ENCODE results near the gene PDYN.

Gene PDYN

GRCh38 chr20:1942486-1943274, 51.2 kb downstream of the PDYN start:
- H3K27me3 ChIP-seq (ENCODE audit: low read depth): peaks cover 30% of the 10 kb centered on the region
- in situ Hi-C loops (cut with MboI; ENCODE audit: low sequenced_read_pairs): no loop called here
- no peaks in the 10 kb centered on the region for H3K4me1 ChIP-seq
- H3K9me3 ChIP-seq: no peaks in the 10 kb centered on the region
- H3K4me3 ChIP-seq: no peak overlapping the region
- DNase-seq (ENCODE audit: low spot score in 2 of 2): no peak
- H3K36me3 ChIP-seq (replicated peaks): no peaks in the 10 kb centered on the region

DNA sequence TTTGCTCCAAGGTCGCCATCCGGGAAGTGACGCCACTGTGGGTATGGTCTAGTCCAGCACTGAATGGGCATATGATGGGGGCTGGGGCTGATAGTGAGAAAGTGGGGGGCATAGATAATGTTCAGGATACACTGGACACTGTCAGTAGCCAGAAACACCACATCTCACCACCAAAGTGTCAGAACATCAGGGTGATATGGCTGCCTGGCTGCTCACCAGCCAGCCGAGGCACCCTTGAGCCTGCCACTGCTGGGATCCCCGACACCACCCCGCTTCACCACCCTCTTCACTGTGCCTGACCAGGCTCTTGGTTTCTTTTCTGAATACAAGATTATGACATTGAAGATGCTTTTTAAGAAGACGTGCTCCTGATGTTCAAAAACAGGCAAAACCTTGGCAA, 51.8 kb downstream of the PDYN start:
- H3K27me3 ChIP-seq (ENCODE audit: low read depth): peaks cover 30% of the 10 kb centered on the region
- no peak overlapping the region for H3K4me3 ChIP-seq
- no peak for DNase-seq (ENCODE audit: low spot score in 2 of 2)
- H3K36me3 ChIP-seq (replicated peaks): no peaks in the 10 kb centered on the region
- no peaks in the 10 kb centered on the region for H3K4me1 ChIP-seq
- H3K9me3 ChIP-seq: no peaks in the 10 kb centered on the region
- in situ Hi-C loops (cut with MboI; ENCODE audit: low sequenced_read_pairs): no loop called here

DNA sequence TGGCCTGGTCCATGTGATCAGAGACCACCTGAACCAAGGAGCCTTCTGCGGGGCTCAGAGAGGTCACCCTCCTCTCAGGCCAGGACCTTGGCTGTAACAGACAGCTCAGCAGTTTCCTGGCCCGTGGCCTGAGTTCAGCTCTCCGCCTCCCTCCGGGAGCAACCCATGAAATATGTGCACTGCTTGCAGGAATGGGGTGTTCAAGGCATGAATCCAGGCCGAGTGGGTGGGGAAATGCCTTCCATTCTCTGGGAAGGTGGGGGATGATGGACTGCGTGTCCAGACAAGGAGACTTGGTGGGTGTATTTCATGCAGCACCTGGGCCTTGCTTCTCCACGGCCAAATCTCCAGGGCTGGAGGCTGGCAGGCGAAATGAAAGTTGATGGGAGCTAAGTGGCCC, 52.6 kb downstream of the PDYN start:
- DNase-seq (ENCODE audit: low spot score in 2 of 2): no peak
- in situ Hi-C loops (cut with MboI; ENCODE audit: low sequenced_read_pairs): no loop called here
- no peak overlapping the region for H3K4me3 ChIP-seq

DNA sequence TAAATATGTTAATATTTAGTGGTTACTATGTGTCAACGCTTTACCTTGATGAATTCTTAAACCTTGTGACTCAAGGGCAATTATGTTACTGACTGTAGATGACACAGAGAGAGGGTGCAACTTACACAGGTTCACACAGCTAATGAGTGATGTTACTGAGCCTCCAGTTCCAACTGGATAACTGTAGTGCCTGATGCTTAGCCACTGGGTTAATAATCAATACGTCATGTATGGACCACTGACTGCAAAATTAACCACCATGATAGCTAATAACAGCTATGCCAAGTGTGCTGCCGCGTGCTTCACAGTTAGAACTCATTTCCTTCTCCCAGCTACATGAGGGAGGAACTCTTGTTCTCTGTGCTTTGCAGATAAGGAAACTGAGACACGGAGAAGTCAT, 53.3 kb downstream of the PDYN start:
- Histone ChIP-seq H3K27me3 (ENCODE audit: low read depth) (peaks cover 26% of the 10 kb centered on the region), H3K4me3 (no peak overlapping the region), H3K9me3 (no peaks in the 10 kb centered on the region), H3K36me3 (replicated peaks) (no peaks in the 10 kb centered on the region), H3K4me1 (no peaks in the 10 kb centered on the region)
- in situ Hi-C loops (cut with MboI; ENCODE audit: low sequenced_read_pairs): no loop called here
- no peak for DNase-seq (ENCODE audit: low spot score in 2 of 2)

More for the DNA sequence above, 52.6 kb downstream of the PDYN start:
- H3K9me3 ChIP-seq: no peaks in the 10 kb centered on the region
- peaks cover 30% of the 10 kb centered on the region for H3K27me3 ChIP-seq (ENCODE audit: low read depth)
- no peaks in the 10 kb centered on the region for H3K36me3 ChIP-seq (replicated peaks)
- no peaks in the 10 kb centered on the region for H3K4me1 ChIP-seq

GRCh38 chr20:1939270-1939595, 54.6 kb downstream of the PDYN start:
- in situ Hi-C loops (cut with MboI; ENCODE audit: low sequenced_read_pairs): no loop called here

GRCh38 chr20:1938464-1939269, 55.2 kb downstream of the PDYN start:
- Histone ChIP-seq H3K4me3 (no peak overlapping the region), H3K36me3 (replicated peaks) (no peaks in the 10 kb centered on the region), H3K9me3 (no peaks in the 10 kb centered on the region), H3K4me1 (no peaks in the 10 kb centered on the region), H3K27me3 (ENCODE audit: low read depth) (peaks cover 9% of the 10 kb centered on the region; the same call in 1 of the 2 replicates)
- DNase-seq (ENCODE audit: low spot score in 2 of 2): no peak
- in situ Hi-C loops (cut with MboI; ENCODE audit: low sequenced_read_pairs): no loop called here

More at GRCh38 chr20:1939270-1939595, 54.6 kb downstream of the PDYN start:
- Histone ChIP-seq H3K36me3 (replicated peaks) (no peaks in the 10 kb centered on the region), H3K9me3 (no peaks in the 10 kb centered on the region), H3K27me3 (ENCODE audit: low read depth) (peaks cover 14% of the 10 kb centered on the region), H3K4me1 (no peaks in the 10 kb centered on the region), H3K4me3 (no peak overlapping the region)
- DNase-seq (ENCODE audit: low spot score in 2 of 2): no peak

- H3K27me3 ChIP-seq (ENCODE audit: low read depth): no peaks in the 10 kb centered on the region; the same call in 1 of the 2 replicates
- no peaks in the 10 kb centered on the region for H3K36me3 ChIP-seq (replicated peaks)
- in situ Hi-C loops (cut with MboI; ENCODE audit: low sequenced_read_pairs): no loop called here
- no peak for DNase-seq (ENCODE audit: low spot score in 2 of 2)
- no peak overlapping the region for H3K4me3 ChIP-seq
- no peaks in the 10 kb centered on the region for H3K9me3 ChIP-seq
- H3K4me1 ChIP-seq: no peaks in the 10 kb centered on the region
Measured at GRCh38 chr20:1937316-1937976, 56.4 kb downstream of the PDYN start.

DNA sequence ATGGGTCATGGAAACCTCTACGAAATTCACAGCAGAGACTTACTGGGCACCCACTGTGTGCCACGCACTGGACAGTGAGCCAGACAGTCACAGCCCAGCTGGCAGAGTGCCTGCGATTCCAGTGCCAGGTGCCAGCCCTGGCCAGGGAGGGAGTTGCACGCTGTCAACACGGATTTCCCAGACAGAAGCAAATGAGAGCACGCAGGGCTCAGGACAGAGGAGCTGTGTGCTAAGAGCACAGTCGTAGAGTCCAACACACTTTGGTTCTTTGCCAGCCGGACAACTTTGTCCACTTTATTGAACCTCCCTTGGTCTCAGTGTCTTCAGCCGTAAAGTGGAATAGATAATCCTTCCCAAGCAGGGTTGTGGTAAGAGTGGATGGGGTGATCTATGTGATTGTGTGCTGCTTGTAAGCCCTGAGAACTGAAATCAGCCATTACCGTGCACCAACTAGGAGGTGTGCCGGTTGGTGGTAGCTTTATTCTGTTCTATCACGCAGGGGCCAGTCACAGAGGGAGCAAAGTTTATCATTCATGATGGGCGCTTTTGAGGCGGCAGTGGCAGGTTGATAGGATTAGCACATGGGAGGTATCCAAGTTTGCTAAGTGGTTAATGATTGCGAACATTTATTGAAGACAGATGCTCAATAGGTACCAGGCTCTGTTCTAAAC, 58.0 kb downstream of the PDYN start:
- no peaks in the 10 kb centered on the region for H3K4me1 ChIP-seq
- in situ Hi-C loops (cut with MboI; ENCODE audit: low sequenced_read_pairs): no loop called here
- DNase-seq (ENCODE audit: low spot score in 2 of 2): no peak
- H3K9me3 ChIP-seq: no peaks in the 10 kb centered on the region
- H3K4me3 ChIP-seq: no peak overlapping the region
- no peaks in the 10 kb centered on the region for H3K36me3 ChIP-seq (replicated peaks)
- no peaks in the 10 kb centered on the region; the same call in 1 of the 2 replicates for H3K27me3 ChIP-seq (ENCODE audit: low read depth)

GRCh38 chr20:1934721-1935573, 58.9 kb downstream of the PDYN start:
- no peaks in the 10 kb centered on the region for H3K36me3 ChIP-seq (replicated peaks)
- in situ Hi-C loops (cut with MboI; ENCODE audit: low sequenced_read_pairs): no loop called here
- H3K4me1 ChIP-seq: no peaks in the 10 kb centered on the region
- no peak overlapping the region for H3K4me3 ChIP-seq
- no peaks in the 10 kb centered on the region for H3K27me3 ChIP-seq (ENCODE audit: low read depth)
- no peak for DNase-seq (ENCODE audit: low spot score in 2 of 2)
- H3K9me3 ChIP-seq: no peaks in the 10 kb centered on the region

DNA sequence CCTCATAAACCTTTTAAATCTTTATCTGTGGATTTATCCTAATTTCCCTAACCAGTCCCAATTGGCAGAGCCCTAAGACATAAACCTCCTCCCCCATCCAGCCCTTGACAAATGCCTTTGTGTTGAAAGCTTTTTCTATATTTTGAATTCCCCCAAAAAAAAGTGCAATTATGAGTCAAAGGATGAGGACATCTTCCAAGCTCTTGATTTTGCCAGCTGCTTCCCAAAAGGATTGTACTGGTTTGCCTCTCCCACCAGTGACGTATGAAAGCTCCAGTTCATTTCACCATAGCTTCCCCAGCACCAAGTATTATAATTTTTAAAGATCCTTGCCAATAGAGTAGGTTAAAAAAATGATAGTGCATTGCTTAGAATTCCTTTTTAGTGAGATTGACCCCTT, 59.7 kb downstream of the PDYN start:
- H3K9me3 ChIP-seq: no peaks in the 10 kb centered on the region
- no peaks in the 10 kb centered on the region for H3K36me3 ChIP-seq (replicated peaks)
- H3K4me1 ChIP-seq: no peaks in the 10 kb centered on the region
- in situ Hi-C loops (cut with MboI; ENCODE audit: low sequenced_read_pairs): no loop called here
- no peak for DNase-seq (ENCODE audit: low spot score in 2 of 2)
- no peaks in the 10 kb centered on the region for H3K27me3 ChIP-seq (ENCODE audit: low read depth)
- H3K4me3 ChIP-seq: no peak overlapping the region

DNA sequence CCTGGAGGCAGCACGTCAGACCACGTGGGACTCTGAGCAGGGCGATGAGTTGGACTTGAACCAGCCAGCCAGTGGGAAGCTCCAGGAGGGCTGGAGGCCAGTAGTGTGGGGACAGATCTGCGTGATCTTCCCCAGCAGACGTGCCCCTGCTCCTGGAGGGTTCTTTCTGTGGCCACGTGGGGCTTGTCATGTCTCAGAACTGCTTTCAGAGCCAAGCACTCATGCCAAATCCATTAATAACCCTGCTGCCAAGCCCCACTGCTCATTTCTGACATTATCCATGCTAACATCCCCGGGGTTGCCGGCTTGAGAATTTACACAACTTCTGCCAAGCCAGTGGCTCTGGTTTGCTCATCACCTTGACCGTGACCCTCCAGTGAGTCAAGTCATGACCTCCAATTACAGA, 60.4 kb downstream of the PDYN start:
- no peak overlapping the region for H3K4me3 ChIP-seq
- no peak for DNase-seq (ENCODE audit: low spot score in 2 of 2)
- in situ Hi-C loops (cut with MboI; ENCODE audit: low sequenced_read_pairs): no loop called here

GRCh38 chr20:1932971-1933370, 60.9 kb downstream of the PDYN start:
- no peaks in the 10 kb centered on the region for H3K36me3 ChIP-seq (replicated peaks)
- H3K9me3 ChIP-seq: no peaks in the 10 kb centered on the region
- no peaks in the 10 kb centered on the region for H3K4me1 ChIP-seq
- H3K27me3 ChIP-seq (ENCODE audit: low read depth): no peaks in the 10 kb centered on the region
- no peak overlapping the region for H3K4me3 ChIP-seq
- DNase-seq (ENCODE audit: low spot score in 2 of 2): no peak
- in situ Hi-C loops (cut with MboI; ENCODE audit: low sequenced_read_pairs): no loop called here

More for the DNA sequence above, 60.4 kb downstream of the PDYN start:
- Histone ChIP-seq H3K27me3 (ENCODE audit: low read depth) (no peaks in the 10 kb centered on the region), H3K9me3 (no peaks in the 10 kb centered on the region), H3K4me1 (no peaks in the 10 kb centered on the region), H3K36me3 (replicated peaks) (no peaks in the 10 kb centered on the region)

GRCh38 chr20:1931830-1932229, 62.0 kb downstream of the PDYN start:
- Histone ChIP-seq H3K9me3 (no peaks in the 10 kb centered on the region), H3K36me3 (replicated peaks) (no peaks in the 10 kb centered on the region), H3K4me3 (no peak overlapping the region), H3K4me1 (no peaks in the 10 kb centered on the region), H3K27me3 (ENCODE audit: low read depth) (no peaks in the 10 kb centered on the region)
- in situ Hi-C loops (cut with MboI; ENCODE audit: low sequenced_read_pairs): no loop called here
- no peak for DNase-seq (ENCODE audit: low spot score in 2 of 2)
